GM12878 (cell line): ENCODE measurements around the gene NARF. TPM values are rescaled to one million over a fixed set of nuclear protein-coding genes. Genes with fewer than 3 reads are reported as not detected.

Source experiments
- ATAC-seq: fragments of 200-7000 bp; cut with Tn5 transposase; 3 replicates; pipeline ENCODE4 v1.9.1; 2020; ENCODE audit warnings: mild to moderate bottlenecking, moderate library complexity
- BruUV-seq: library from RNA; stranded (reverse); fragments of 400-500 nt; replicated peaks from 2 replicates; lab custom pipeline; 2021; lab: Mats Ljungman, UMichigan
- CTCF ChIA-PET: fragments of 300-600 bp; sonication (Branson Sonifier 250); formaldehyde crosslinking; extraction: SDS; loops from one replicate; lab custom pipeline; 2021; ENCODE audit warnings: inconsistent platforms; lab: Yijun Ruan, JAX
- POLR2A ChIA-PET: fragments of 350-600 bp; formaldehyde crosslinking; extraction: SDS; loops from one replicate; lab custom pipeline; 2021; ENCODE audit warnings: inconsistent platforms; lab: Charles Lee
- RAD21 ChIA-PET: fragments of 300-600 bp; sonication (Branson Sonifier 250); formaldehyde crosslinking; loops from one replicate; lab custom pipeline; 2023; ENCODE audit warnings: antibody characterized with exemption; ENCODE audit not compliant: unreplicated experiment; lab: Charles Lee
- SMC1A ChIA-PET: fragments of 300-600 bp; sonication (Branson Sonifier 250); formaldehyde crosslinking; loops from one replicate; lab custom pipeline; 2023; ENCODE audit not compliant: unreplicated experiment, uncharacterized antibody; lab: Charles Lee
- DNase-seq: peaks from one replicate; pipeline ENCODE4 v3.0.0-alpha.2; 2011; ENCODE audit warnings: low read depth, low spot score
- FAIRE-seq: peaks from 3 replicates; lab custom pipeline; 2011; peaks lifted over from hg19 to GRCh38; lab: Jason Lieb, UNC
- H2AFZ ChIP-seq: 2 replicates; pipeline ENCODE4 v1.6.0; 2011; ENCODE audit warnings: low read depth, low read length, control low read depth; ENCODE audit not compliant: control insufficient read depth
- H3K27ac ChIP-seq: 2 replicates; pipeline ENCODE4 v1.5.1; 2011; ENCODE audit warnings: control low read depth; ENCODE audit not compliant: control insufficient read depth, insufficient read depth
- H3K27me3 ChIP-seq, 2 experiments: replicated peaks in 1 of 2; 2 replicates each; pipeline versions ENCODE4 v1.6.0 to v1.6.1; 2011; ENCODE audit warnings: low read length in 1 of 2; ENCODE audit not compliant: control insufficient read depth in 2 of 2, insufficient read depth in 2 of 2
- H3K36me3 ChIP-seq, 2 experiments: 2 replicates each; pipeline ENCODE4 v1.5.1; 2011; ENCODE audit warnings: low read length in 1 of 2; ENCODE audit not compliant: control insufficient read depth in 2 of 2, insufficient read depth in 2 of 2
- H3K4me1 ChIP-seq: 2 replicates; pipeline ENCODE4 v1.6.1; 2011; ENCODE audit warnings: mild to moderate bottlenecking, low read length, moderate library complexity, mixed read lengths; ENCODE audit not compliant: control insufficient read depth, insufficient read depth
- H3K4me2 ChIP-seq: 2 replicates; pipeline ENCODE4 v1.6.0; 2011; ENCODE audit warnings: control low read depth; ENCODE audit not compliant: control insufficient read depth, insufficient read depth
- H3K4me3 ChIP-seq: fragments of 200-600 bp; sonication (generic); 2 replicates; pipeline ENCODE4 v1.5.1; 2016
- H3K79me2 ChIP-seq: 2 replicates; pipeline ENCODE4 v1.6.0; 2011; ENCODE audit warnings: low read length; ENCODE audit not compliant: control insufficient read depth, insufficient read depth
- H3K9ac ChIP-seq: 2 replicates; pipeline ENCODE4 v1.8.0; 2011; ENCODE audit warnings: low read length, control low read depth, mixed read lengths; ENCODE audit not compliant: control insufficient read depth, insufficient read depth
- H3K9me3 ChIP-seq: replicated peaks from 3 replicates; pipeline ENCODE4 v1.5.1; 2011; ENCODE audit warnings: mild to moderate bottlenecking, low read length; ENCODE audit not compliant: control insufficient read depth, insufficient read depth
- H4K20me1 ChIP-seq: 2 replicates; pipeline ENCODE4 v1.6.0; 2011; ENCODE audit not compliant: control insufficient read depth, insufficient read depth
- BMI1 ChIP-seq: fragments of 450-650 bp; IDR thresholded peaks from 2 replicates; pipeline ENCODE4 v1.6.1; 2016; ENCODE audit warnings: mild to moderate bottlenecking, moderate library complexity, borderline replicate concordance
- CHD1 ChIP-seq: IDR thresholded peaks from 2 replicates; pipeline ENCODE4 v1.6.1; 2012; ENCODE audit warnings: low read depth, low read length, improper control_type of control experiment
- CREB1 ChIP-seq: IDR thresholded peaks from 2 replicates; pipeline ENCODE4 v1.6.1; 2012; ENCODE audit warnings: low read depth, mild to moderate bottlenecking, inconsistent platforms
- MTA3 ChIP-seq: IDR thresholded peaks from 2 replicates; pipeline ENCODE4 v1.6.1; 2012; ENCODE audit warnings: low read length, inconsistent platforms, borderline replicate concordance
- PAX8 ChIP-seq: fragments of 450-650 bp; IDR thresholded peaks from 2 replicates; pipeline ENCODE4 v1.6.1; 2017; ENCODE audit warnings: mild to moderate bottlenecking, moderate library complexity
- RELA ChIP-seq: fragments of 450-650 bp; IDR thresholded peaks from 2 replicates; pipeline ENCODE4 v1.8.0; 2014; ENCODE audit warnings: borderline replicate concordance; ENCODE audit not compliant: partially characterized antibody
- SIN3A ChIP-seq: IDR thresholded peaks from 2 replicates; pipeline ENCODE4 v1.6.1; 2012; ENCODE audit warnings: low read depth, low read length, improper control_type of control experiment
- SKIL ChIP-seq: fragments of 450-650 bp; IDR thresholded peaks from 2 replicates; pipeline ENCODE4 v1.6.1; 2017; ENCODE audit warnings: mild to moderate bottlenecking, low read depth, inconsistent platforms; ENCODE audit not compliant: poor library complexity, severe bottlenecking
- TBL1XR1 ChIP-seq: IDR thresholded peaks from 2 replicates; pipeline ENCODE4 v1.6.1; 2012; ENCODE audit warnings: low read depth, low read length, improper control_type of control experiment
- YBX1 ChIP-seq: fragments of 450-650 bp; IDR thresholded peaks from 2 replicates; pipeline ENCODE4 v1.6.1; 2016; ENCODE audit warnings: antibody characterized with exemption
- ZNF217 ChIP-seq: fragments of 450-650 bp; IDR thresholded peaks from 2 replicates; pipeline ENCODE4 v1.6.1; 2017; ENCODE audit warnings: antibody characterized with exemption, mild to moderate bottlenecking
- ZNF622 ChIP-seq: fragments of 450-650 bp; IDR thresholded peaks from 2 replicates; pipeline ENCODE4 v1.6.1; 2017; ENCODE audit warnings: mild to moderate bottlenecking, inconsistent platforms
- ZNF687 ChIP-seq: fragments of 450-650 bp; IDR thresholded peaks from 2 replicates; pipeline ENCODE4 v1.6.1; 2017; ENCODE audit warnings: mild to moderate bottlenecking, moderate library complexity
- WGBS: methylation state at CpG from one replicate; pipeline ENCODE4 v1.1.6; 2016; ENCODE audit warnings: low lambda C conversion rate; ENCODE audit not compliant: insufficient replicate concordance, insufficient coverage; ENCODE audit errors: missing lambda C conversion rate; 5-methylcytosine and 5-hydroxymethylcytosine counted together
- in situ Hi-C: fragments of 300-500 bp; cut with MboI; formaldehyde crosslinking; loops from 9 replicates; pipeline ENCODE4 v1.14.3; 2018; ENCODE audit warnings: mixed read lengths
- intact Hi-C: fragments of 100-400 bp; cut with micrococcal nuclease; formaldehyde crosslinking; loops from one replicate; pipeline ENCODE4 v1.14.2; 2022; ENCODE audit not compliant: unreplicated experiment
- polyA plus RNA-seq, 11 experiments: library from polyadenylated mRNA; depleted of rRNA in 4 of 11; unstranded in 6 of 11; stranded (reverse) in 5 of 11; fragments of >200 nt; fragmentation: Nextera tagmentation in 4 of 11; fragmentation: Illumina TruSeq in 1 of 11; extraction: Ambion mirVana in 4 of 11; extraction: Trizol in 1 of 11; gene quantifications; 1 replicate in 1 of 11; 2 replicates in 10 of 11; pipeline versions ENCODE4 v1.2.1 to v1.2.3, GENCODE V29; 2011 to 2016; ENCODE audit warnings: inconsistent platforms in 2 of 11, missing spikeins in 2 of 11, low read depth in 1 of 11
- total RNA-seq, 4 experiments: library from RNA; depleted of rRNA in 3 of 4; stranded (reverse); fragments of >200 nt in 3 of 4; fragmentation: Illumina TruSeq in 1 of 4; extraction: Trizol in 1 of 4; gene quantifications; 2 replicates each; pipeline versions ENCODE4 v1.2.1 to v1.2.3, GENCODE V29; 2013 to 2021

Gene NARF
- total and polyA plus RNA-seq, 10 of the 15 experiments (the other 5 are each of a cell fraction or from before 2014, with no cell fraction given) = 16.7 to 126 (median 47.5) TPM

- TSS peak; percentile 84 for BruUV-seq
- 1% methylated on average over 66 of the region's 91 CpGs for WGBS
- no peak for FAIRE-seq
- no peak; the same call in none of the 2 replicates for TF ChIP-seq ZNF687
- TF ChIP-seq SKIL = no peak
- TF ChIP-seq RELA = no peak
- peak; percentile 58; the same call in 1 of the 2 replicates for TF ChIP-seq ZNF217
- TF ChIP-seq ZNF622 = no peak
- TF ChIP-seq SIN3A = peak; percentile 77; the same call in 1 of the 2 replicates
- TF ChIP-seq TBL1XR1 = 0 out of 2 replicates have a peak, but pooled peaks have one; percentile 37
- no peak for TF ChIP-seq PAX8
- TF ChIP-seq CREB1 = peak; percentile 64
- no peak for TF ChIP-seq BMI1
- TF ChIP-seq CHD1 = no peak
- no peak for TF ChIP-seq YBX1
- no peak for TF ChIP-seq MTA3
Measured at GRCh38 chr17:82450357-82451106, 8.0 kb upstream of the NARF start, which contains the start of gene CYBC1. CYBC1 (minus strand) TSS chr17:82450752; CDS start chr17:82449254, 1,498 bp downstream.

More at GRCh38 chr17:82450357-82451106, 8.0 kb upstream of the NARF start, which contains the start of gene CYBC1:
- H4K20me1 ChIP-seq = no peaks in the 10 kb centered on the region; the same call in none of the 2 replicates
- peak within 1 kb of the TSS; percentile 69 for H2AFZ ChIP-seq
- POLR2A ChIA-PET = interaction anchor here (0.9 to 2.3 kb wide), 4 partner anchors 7 to 154 kb away, joined by 3 to 16 read pairs (median 4); partner anchors contain the start of gene NARF
- peak within 1 kb of the TSS; percentile 87 for H3K9ac ChIP-seq
- peak within 1 kb of the TSS; percentile 84 for H3K4me2 ChIP-seq
- SMC1A ChIA-PET = interaction anchor here (1.1 kb wide), 1 partner anchor 45 kb away, joined by 3 read pairs; no protein-coding TSS in a partner anchor
- RAD21 ChIA-PET = no interaction called here
- H3K4me1 ChIP-seq = peaks cover 4% of the 10 kb centered on the region
- H3K27me3 ChIP-seq = no peaks in the 10 kb centered on the region
- CTCF ChIA-PET = interaction anchor here (0.7 kb wide), 1 partner anchor 79 kb away, joined by 3 read pairs; no protein-coding TSS in a partner anchor
- peak within 1 kb of the TSS; percentile 93 for H3K4me3 ChIP-seq
- no peaks in the 10 kb centered on the region; the same call in 2 of the 3 replicates for H3K9me3 ChIP-seq
- peaks cover 9 to 10% of the 10 kb centered on the region in 2 experiments for H3K36me3 ChIP-seq
- peaks cover 41% of the 10 kb centered on the region for H3K79me2 ChIP-seq
- peak within 1 kb of the TSS; percentile 97 for H3K27ac ChIP-seq
- DNase-seq (peak; percentile 63), ATAC-seq (peak; percentile 79)
- in situ Hi-C loops = no loop called here
- intact Hi-C loops = loop anchor here (1.0 kb wide), 1 partner anchor 44 kb away; no protein-coding TSS in a partner anchor
